ENCODE measurements around the gene CLPTM1.

The CLPTM1 gene

GRCh38 chr19:45003485-45003884, 48.3 kb downstream of the CLPTM1 start:
- in situ Hi-C loops (cut with HindIII; ENCODE audit: low sequenced_read_pairs): no loop called here

- in situ Hi-C loops (cut with HindIII; ENCODE audit: low sequenced_read_pairs): no loop called here
Measured at GRCh38 chr19:45005787-45006186, 50.6 kb downstream of the CLPTM1 start.

GRCh38 chr19:45008552-45008951, 53.4 kb downstream of the CLPTM1 start:
- in situ Hi-C loops (cut with HindIII; ENCODE audit: low sequenced_read_pairs): no loop called here

GRCh38 chr19:45009625-45010255, 54.6 kb downstream of the CLPTM1 start:
- in situ Hi-C loops (cut with HindIII; ENCODE audit: low sequenced_read_pairs): no loop called here

- in situ Hi-C loops (cut with HindIII; ENCODE audit: low sequenced_read_pairs): no loop called here
Measured at GRCh38 chr19:45010306-45010705, 55.1 kb downstream of the CLPTM1 start.

GRCh38 chr19:45011959-45012358, 56.8 kb downstream of the CLPTM1 start:
- in situ Hi-C loops (cut with HindIII; ENCODE audit: low sequenced_read_pairs): no loop called here

- in situ Hi-C loops (cut with HindIII; ENCODE audit: low sequenced_read_pairs): no loop called here
Measured at GRCh38 chr19:45016388-45017314, 61.5 kb downstream of the CLPTM1 start.

GRCh38 chr19:45019187-45019586, 64.0 kb downstream of the CLPTM1 start:
- in situ Hi-C loops (cut with HindIII; ENCODE audit: low sequenced_read_pairs): no loop called here

GRCh38 chr19:45020071-45020470, 64.9 kb downstream of the CLPTM1 start:
- in situ Hi-C loops (cut with HindIII; ENCODE audit: low sequenced_read_pairs): loop anchor here (10.0 kb wide), 1 partner anchor 45 kb away; no protein-coding TSS in a partner anchor

- in situ Hi-C loops (cut with HindIII; ENCODE audit: low sequenced_read_pairs): loop anchor here (10.0 kb wide), 1 partner anchor 47 kb away; no protein-coding TSS in a partner anchor
Measured at GRCh38 chr19:45021971-45022370, 66.8 kb downstream of the CLPTM1 start.

GRCh38 chr19:45023048-45023447, 67.9 kb downstream of the CLPTM1 start:
- in situ Hi-C loops (cut with HindIII; ENCODE audit: low sequenced_read_pairs): loop anchor here (10.0 kb wide), 1 partner anchor 48 kb away; no protein-coding TSS in a partner anchor

- in situ Hi-C loops (cut with HindIII; ENCODE audit: low sequenced_read_pairs): loop anchor here (10.0 to 25.0 kb wide), 2 partner anchors 50 to 112 kb away; no protein-coding TSS in a partner anchor
Measured at GRCh38 chr19:45025264-45025663, 70.1 kb downstream of the CLPTM1 start.

- in situ Hi-C loops (cut with HindIII; ENCODE audit: low sequenced_read_pairs): loop anchor here (10.0 to 25.0 kb wide), 2 partner anchors 53 to 110 kb away; no protein-coding TSS in a partner anchor
Measured at GRCh38 chr19:45027371-45027770, 72.2 kb downstream of the CLPTM1 start.

GRCh38 chr19:45030825-45031224, 75.6 kb downstream of the CLPTM1 start:
- in situ Hi-C loops (cut with HindIII; ENCODE audit: low sequenced_read_pairs): loop anchor here (25.0 kb wide), 1 partner anchor 106 kb away; no protein-coding TSS in a partner anchor

GRCh38 chr19:45032421-45032820, 77.2 kb downstream of the CLPTM1 start:
- in situ Hi-C loops (cut with HindIII; ENCODE audit: low sequenced_read_pairs): loop anchor here (25.0 kb wide), 1 partner anchor 105 kb away; no protein-coding TSS in a partner anchor

GRCh38 chr19:45035755-45036154, 80.6 kb downstream of the CLPTM1 start:
- in situ Hi-C loops (cut with HindIII; ENCODE audit: low sequenced_read_pairs): loop anchor here (25.0 kb wide), 1 partner anchor 102 kb away; no protein-coding TSS in a partner anchor

GRCh38 chr19:45037393-45038169, 82.4 kb downstream of the CLPTM1 start:
- in situ Hi-C loops (cut with HindIII; ENCODE audit: low sequenced_read_pairs): loop anchor here (25.0 kb wide), 1 partner anchor 100 kb away; no protein-coding TSS in a partner anchor

- in situ Hi-C loops (cut with HindIII; ENCODE audit: low sequenced_read_pairs): loop anchor here (25.0 kb wide), 1 partner anchor 98 kb away; no protein-coding TSS in a partner anchor
Measured at GRCh38 chr19:45038931-45039893, 84.0 kb downstream of the CLPTM1 start, which contains the start of gene CLASRP. CLASRP (plus strand) TSS chr19:45039045; CDS start chr19:45040213, 1,168 bp downstream.

All from endothelial cell of hepatic sinusoid (primary cell).